ENCODE results near the gene DNAH10. TPM values are rescaled to one million over a fixed set of nuclear protein-coding genes. Genes with fewer than 3 reads are reported as not detected.

DNAH10 gene
- polyA plus RNA-seq, 2 of the 4 experiments (the other 2 are of a cell fraction): 0.14 to 0.39 TPM

DNA sequence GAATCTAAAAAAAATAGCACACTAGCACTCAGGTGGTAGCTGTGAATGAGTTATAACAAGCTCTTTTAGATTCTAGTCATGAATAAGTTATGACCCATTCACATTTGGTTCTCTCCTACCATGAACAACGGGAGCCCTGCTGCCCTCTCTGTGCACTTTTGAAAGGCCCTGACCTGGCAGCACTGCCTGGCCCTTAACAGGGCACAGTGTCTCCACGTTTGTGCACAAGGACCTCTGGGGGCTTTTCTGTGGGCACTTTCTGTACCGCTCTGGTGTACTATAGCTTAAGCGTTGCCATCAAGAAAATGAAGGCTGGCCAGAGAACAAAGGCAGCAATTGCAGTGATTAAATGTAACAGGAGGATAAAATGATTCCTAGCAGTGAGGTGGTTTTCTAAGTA, 189.4 kb downstream of the DNAH10 start (continued):
- TF ChIP-seq, protein P1, sequence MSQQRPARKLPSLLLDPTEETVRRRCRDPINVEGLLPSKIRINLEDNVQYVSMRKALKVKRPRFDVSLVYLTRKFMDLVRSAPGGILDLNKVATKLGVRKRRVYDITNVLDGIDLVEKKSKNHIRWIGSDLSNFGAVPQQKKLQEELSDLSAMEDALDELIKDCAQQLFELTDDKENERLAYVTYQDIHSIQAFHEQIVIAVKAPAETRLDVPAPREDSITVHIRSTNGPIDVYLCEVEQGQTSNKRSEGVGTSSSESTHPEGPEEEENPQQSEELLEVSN (IDR thresholded peaks at IDR 0.05; ENCODE audit: borderline replicate concordance, low read depth): no peak
- TF ChIP-seq HEYL (CRISPR knock-in tag; IDR thresholded peaks at IDR 0.05): no peak

DNA sequence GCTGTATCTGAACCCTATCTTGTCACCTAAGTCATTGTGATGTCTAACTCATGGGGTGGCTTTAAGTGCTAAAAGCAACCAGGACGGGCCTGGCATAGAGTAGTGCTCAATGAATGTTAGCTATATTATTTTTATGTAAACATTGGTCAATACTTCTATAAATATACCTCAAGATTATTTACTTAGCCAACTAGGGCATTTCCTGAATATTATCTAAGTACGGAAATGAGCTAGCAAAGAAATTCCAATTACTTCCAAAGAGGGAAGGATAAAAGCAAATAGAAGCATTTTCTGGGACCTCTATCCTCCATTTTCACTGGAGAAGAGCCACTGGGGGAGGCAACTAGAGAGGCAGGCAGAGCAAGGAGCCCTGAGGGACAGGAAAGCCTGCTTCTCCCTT, 189.9 kb downstream of the DNAH10 start:
- Histone ChIP-seq H3K27ac (no peak overlapping the region), H3K4me2 (no peak overlapping the region), H3K4me1 (peaks cover 3% of the 10 kb centered on the region; the same call in 1 of the 3 replicates), H3K4me3 (no peak overlapping the region), H3K9me3 (no peaks in the 10 kb centered on the region)
- ATAC-seq: no peak
- ChIA-PET CTCF (no interaction called here), POLR2A (no interaction called here)
- DNase-seq (ENCODE audit: low read depth in 1 of 2, low spot score in 1 of 2): no peak
- TF ChIP-seq, protein P2, sequence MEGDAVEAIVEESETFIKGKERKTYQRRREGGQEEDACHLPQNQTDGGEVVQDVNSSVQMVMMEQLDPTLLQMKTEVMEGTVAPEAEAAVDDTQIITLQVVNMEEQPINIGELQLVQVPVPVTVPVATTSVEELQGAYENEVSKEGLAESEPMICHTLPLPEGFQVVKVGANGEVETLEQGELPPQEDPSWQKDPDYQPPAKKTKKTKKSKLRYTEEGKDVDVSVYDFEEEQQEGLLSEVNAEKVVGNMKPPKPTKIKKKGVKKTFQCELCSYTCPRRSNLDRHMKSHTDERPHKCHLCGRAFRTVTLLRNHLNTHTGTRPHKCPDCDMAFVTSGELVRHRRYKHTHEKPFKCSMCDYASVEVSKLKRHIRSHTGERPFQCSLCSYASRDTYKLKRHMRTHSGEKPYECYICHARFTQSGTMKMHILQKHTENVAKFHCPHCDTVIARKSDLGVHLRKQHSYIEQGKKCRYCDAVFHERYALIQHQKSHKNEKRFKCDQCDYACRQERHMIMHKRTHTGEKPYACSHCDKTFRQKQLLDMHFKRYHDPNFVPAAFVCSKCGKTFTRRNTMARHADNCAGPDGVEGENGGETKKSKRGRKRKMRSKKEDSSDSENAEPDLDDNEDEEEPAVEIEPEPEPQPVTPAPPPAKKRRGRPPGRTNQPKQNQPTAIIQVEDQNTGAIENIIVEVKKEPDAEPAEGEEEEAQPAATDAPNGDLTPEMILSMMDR (IDR thresholded peaks at IDR 0.05): no peak
- TF ChIP-seq ZFP36 (IDR thresholded peaks at IDR 0.05; ENCODE audit: borderline replicate concordance, partially characterized antibody) (no peak), CEBPB (IDR thresholded peaks at IDR 0.05) (no peak), CBX2 (IDR thresholded peaks at IDR 0.05; ENCODE audit: borderline replicate concordance, low read depth) (no peak), SREBF2 (IDR thresholded peaks at IDR 0.05) (no peak), NR3C1 (IDR thresholded peaks at IDR 0.05) (no peak), HOXB5 (CRISPR knock-in tag; IDR thresholded peaks at IDR 0.05) (no peak), ESRRA (IDR thresholded peaks at IDR 0.05; ENCODE audit: borderline replicate concordance, low read length) (no peak), GATA3 (IDR thresholded peaks at IDR 0.05; ENCODE audit: borderline replicate concordance) (no peak), RCOR1 (IDR thresholded peaks at IDR 0.05; ENCODE audit: low read depth, low read length) (no peak), NFE2L2 (conservative IDR thresholded peaks at IDR 0.05; ENCODE audit: low read length) (no peak)
- TF ChIP-seq, protein P3, sequence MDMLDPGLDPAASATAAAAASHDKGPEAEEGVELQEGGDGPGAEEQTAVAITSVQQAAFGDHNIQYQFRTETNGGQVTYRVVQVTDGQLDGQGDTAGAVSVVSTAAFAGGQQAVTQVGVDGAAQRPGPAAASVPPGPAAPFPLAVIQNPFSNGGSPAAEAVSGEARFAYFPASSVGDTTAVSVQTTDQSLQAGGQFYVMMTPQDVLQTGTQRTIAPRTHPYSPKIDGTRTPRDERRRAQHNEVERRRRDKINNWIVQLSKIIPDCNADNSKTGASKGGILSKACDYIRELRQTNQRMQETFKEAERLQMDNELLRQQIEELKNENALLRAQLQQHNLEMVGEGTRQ (IDR thresholded peaks at IDR 0.05): no peak
- TF ChIP-seq, protein P4, sequence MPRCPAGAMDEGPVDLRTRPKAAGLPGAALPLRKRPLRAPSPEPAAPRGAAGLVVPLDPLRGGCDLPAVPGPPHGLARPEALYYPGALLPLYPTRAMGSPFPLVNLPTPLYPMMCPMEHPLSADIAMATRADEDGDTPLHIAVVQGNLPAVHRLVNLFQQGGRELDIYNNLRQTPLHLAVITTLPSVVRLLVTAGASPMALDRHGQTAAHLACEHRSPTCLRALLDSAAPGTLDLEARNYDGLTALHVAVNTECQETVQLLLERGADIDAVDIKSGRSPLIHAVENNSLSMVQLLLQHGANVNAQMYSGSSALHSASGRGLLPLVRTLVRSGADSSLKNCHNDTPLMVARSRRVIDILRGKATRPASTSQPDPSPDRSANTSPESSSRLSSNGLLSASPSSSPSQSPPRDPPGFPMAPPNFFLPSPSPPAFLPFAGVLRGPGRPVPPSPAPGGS (IDR thresholded peaks at IDR 0.05): no peak
- TF ChIP-seq, protein P5, sequence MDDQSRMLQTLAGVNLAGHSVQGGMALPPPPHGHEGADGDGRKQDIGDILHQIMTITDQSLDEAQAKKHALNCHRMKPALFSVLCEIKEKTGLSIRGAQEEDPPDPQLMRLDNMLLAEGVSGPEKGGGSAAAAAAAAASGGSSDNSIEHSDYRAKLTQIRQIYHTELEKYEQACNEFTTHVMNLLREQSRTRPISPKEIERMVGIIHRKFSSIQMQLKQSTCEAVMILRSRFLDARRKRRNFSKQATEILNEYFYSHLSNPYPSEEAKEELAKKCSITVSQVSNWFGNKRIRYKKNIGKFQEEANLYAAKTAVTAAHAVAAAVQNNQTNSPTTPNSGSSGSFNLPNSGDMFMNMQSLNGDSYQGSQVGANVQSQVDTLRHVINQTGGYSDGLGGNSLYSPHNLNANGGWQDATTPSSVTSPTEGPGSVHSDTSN (IDR thresholded peaks at IDR 0.05): no peak
- no peak for FAIRE-seq
- WGBS (ENCODE audit: missing lambda C conversion rate): 55% methylated on average over 2 of the region's 2 CpGs

DNA sequence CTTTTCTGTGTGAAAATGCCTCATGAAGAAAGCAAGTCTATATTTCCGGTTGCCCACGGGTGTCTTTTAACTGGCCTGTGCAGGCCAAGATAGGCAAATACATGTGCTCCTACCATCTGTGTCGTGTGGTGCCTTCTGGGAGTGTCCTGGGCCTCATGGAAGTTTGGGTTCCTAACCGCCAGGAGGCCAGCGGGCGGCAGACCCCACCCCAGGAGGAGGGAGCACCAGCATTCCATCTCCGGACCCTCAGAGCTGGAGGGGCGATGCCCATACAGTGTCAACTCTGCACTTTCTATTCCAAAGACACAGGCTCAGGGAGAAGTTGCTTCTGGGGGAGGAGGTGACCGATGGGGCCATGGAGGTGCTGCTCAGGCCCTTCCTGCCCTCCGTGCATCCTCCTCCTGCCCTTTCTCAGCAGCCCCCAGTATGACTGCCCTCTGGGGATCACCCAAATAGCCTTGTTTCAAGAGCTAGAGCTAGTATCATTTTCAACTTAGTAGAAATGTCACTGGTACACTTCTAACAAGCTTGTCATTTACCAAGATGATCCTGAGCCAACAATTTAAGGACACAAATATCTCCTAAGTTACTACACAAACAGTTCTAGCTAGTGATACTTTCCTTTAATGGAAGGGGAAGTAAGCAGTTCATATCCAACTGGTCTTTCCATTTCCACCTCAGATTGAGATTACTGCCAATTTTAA, 192.7 kb downstream of the DNAH10 start:
- Histone ChIP-seq H3K27ac (no peak overlapping the region), H3K9me3 (no peaks in the 10 kb centered on the region), H3K4me3 (no peak overlapping the region), H3K4me2 (no peak overlapping the region), H3K4me1 (peaks cover 3% of the 10 kb centered on the region; the same call in 1 of the 3 replicates)
- WGBS (ENCODE audit: missing lambda C conversion rate): 95% methylated on average over 10 of the region's 10 CpGs
- POLR2A ChIA-PET: no interaction called here
- FAIRE-seq (no peak), DNase-seq (ENCODE audit: low read depth in 1 of 2, low spot score in 1 of 2) (no peak), ATAC-seq (no peak)
- CTCF ChIA-PET: interaction anchor here (0.6 to 1.5 kb wide), 2 partner anchors 22 to 50 kb away, joined by 3 to 7 read pairs; no protein-coding TSS in a partner anchor
- TF ChIP-seq CHD4 (IDR thresholded peaks at IDR 0.05; ENCODE audit: borderline replicate concordance) (no peak), BHLHE40 (IDR thresholded peaks at IDR 0.05; ENCODE audit: low read depth, low read length) (no peak), ESRRA (IDR thresholded peaks at IDR 0.05; ENCODE audit: borderline replicate concordance, low read length) (no peak), ZNF302 (CRISPR knock-in tag; IDR thresholded peaks at IDR 0.05) (no peak), TP53 (CRISPR knock-in tag; IDR thresholded peaks at IDR 0.05) (no peak), CHD2 (IDR thresholded peaks at IDR 0.05; ENCODE audit: low read length, partially characterized antibody) (no peak), SREBF2 (IDR thresholded peaks at IDR 0.05) (no peak)
- TF ChIP-seq, protein P1 (IDR thresholded peaks at IDR 0.05; ENCODE audit: borderline replicate concordance, low read depth): no peak
